GM21367 (cell line): ENCODE measurements around the gene ECI1.

Experiments
- ATAC-seq: cut with Tn5 transposase; IDR thresholded peaks from one replicate; pipeline ENCODE4 v1.9.1; 2021; ENCODE audit not compliant: unreplicated experiment

Gene ECI1

DNA sequence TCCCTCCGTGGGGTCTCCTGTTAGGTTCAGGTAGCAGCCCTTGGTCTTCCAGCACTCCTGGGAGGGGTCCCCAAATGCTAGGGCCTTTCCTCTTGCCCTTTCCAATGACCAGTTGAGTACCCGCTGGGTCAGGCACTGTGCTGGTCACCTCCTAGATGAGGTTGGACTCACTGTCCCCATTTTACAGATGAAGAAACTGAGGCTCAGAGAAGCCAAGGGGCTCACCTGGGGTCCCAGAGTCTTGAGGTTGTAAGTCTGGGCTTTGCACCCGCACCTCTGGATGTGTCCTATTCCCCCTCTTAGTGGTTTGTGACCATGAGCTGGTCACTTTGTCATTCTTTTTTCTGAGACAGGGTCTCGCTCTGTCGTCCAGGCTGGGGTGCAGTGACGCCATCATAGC is 53.6 kb downstream of the ECI1 start:
- no peak for ATAC-seq

- ATAC-seq: no peak
Measured at GRCh38 chr16:2196981-2197511, 54.3 kb downstream of the ECI1 start.

- ATAC-seq: no peak
Measured at GRCh38 chr16:2196162-2196980, 55.0 kb downstream of the ECI1 start, which contains the start of gene CASKIN1. Gene CASKIN1 (minus strand): TSS chr16:2196605. CDS start chr16:2196432, 173 bp downstream.

- no peak for ATAC-seq
Measured at GRCh38 chr16:2195322-2196161, 55.8 kb downstream of the ECI1 start.

- ATAC-seq: no peak
Measured at GRCh38 chr16:2194852-2195321, 56.5 kb downstream of the ECI1 start.

DNA sequence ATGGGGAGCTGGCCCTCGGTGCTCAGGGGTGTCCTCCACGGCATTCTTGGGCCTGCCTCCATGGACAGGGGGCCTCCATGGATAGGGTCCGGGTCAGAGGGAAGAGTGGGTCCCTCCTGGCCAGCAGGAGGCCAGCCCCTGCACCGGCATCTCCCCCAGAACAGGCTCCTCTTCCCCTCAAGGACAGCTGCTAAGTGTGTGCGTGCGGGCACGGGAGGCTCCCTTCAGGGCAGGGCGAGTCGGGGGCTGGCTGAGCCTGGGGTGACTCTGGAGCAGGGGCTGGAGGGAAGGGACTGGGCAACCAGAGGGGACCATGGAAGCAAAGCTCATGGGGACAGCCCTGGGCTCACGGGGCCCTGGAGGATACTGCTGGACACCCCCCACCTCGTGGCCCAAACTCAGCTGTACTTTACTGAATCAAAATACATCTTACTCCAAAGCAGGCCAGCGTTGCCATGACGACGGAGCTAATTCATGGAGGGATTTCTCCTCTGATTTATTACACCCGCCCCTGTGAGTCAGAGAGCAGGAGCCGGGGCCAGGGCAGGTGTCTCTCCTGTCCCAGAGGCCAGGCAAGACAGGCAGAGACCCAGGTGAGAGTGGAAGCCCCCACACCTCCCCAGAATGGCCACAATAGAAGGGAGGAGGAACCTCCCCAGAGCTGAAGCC is 57.1 kb downstream of the ECI1 start:
- no peak for ATAC-seq

DNA sequence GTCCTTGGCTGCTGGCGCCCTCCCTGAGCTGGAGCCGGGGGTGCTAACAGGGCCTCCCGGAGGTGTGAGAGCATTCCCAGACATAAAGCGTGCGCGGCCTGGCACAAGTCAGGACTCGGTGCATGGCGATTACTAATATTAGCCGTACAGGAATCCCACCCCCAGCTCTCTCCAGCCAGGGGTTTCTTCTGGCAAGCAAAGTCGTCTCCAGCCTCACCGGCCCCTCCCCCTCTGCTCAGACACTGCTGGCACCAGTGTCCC is 60.0 kb downstream of the ECI1 start:
- no peak for ATAC-seq

DNA sequence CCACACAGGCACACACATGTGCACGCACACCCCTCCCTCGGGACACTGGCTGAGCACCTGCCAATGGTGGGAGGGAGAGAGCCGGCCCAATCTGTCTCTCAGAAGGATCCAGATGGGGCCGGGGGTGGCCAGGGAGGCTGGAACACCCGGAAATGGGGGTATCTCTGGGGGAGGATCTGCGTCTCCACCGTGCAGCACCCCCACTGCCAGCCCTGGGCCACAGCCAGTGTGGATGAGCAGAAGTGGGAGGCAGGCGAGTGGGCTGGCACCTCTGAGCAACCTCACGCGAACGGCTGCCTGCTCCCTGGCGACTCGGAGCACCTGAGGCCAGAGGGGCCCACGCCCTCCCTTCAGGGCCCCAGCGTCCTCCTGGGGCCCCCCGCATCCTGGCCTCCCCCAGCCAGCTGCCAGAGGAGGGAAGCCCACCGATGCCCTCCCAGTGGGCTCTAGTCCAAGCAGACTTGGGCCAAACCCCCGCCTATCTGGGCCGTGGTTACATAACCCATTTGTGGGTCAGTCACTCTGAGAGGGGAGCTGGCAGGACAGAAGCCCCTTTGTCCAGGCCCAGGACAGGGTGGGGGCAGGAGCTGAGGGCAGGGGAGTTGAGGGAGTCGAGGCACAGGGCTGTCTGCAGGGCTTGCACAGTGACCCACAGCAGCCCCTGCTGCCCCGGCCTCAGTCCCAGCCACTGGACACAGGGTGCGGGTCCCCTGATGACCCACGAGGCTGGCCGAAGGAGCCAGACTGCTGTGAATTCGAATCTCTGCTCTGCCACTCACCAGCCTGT is 60.5 kb downstream of the ECI1 start:
- ATAC-seq: no peak

DNA sequence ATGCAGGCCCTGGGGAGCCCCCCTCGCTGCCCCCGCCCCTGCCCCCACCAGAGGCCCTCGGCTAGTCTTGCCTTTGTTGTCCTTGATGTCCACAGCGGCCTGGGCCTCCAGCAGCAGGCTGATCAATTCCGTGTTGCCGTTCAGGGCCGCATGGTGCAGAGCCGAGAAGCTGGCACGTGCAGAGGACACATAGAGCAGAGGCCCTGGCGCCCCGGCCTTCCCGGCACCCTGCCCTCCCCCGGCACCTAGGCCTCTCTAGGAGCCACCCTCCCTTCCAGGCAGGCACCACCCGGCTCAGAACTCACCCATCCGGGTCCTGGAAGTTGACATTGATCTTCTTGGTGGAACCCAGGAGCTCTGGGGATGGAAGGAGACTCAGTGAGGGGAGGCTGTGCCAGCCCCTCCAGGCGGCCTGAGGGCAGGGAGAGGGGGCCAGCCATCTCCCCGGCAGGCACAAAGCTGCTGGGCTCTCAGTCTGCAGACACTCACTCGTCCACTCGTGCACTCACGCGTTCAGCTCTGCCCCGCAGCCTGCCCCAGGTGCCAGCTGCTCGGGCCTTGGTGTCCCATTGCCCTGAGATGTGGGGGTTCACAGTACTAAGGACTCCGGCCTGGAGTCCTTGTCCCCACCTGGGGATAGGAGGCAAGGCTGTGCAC is 61.3 kb downstream of the ECI1 start:
- no peak for ATAC-seq
